ENCODE measurements around the gene ZDHHC13.

DNA sequence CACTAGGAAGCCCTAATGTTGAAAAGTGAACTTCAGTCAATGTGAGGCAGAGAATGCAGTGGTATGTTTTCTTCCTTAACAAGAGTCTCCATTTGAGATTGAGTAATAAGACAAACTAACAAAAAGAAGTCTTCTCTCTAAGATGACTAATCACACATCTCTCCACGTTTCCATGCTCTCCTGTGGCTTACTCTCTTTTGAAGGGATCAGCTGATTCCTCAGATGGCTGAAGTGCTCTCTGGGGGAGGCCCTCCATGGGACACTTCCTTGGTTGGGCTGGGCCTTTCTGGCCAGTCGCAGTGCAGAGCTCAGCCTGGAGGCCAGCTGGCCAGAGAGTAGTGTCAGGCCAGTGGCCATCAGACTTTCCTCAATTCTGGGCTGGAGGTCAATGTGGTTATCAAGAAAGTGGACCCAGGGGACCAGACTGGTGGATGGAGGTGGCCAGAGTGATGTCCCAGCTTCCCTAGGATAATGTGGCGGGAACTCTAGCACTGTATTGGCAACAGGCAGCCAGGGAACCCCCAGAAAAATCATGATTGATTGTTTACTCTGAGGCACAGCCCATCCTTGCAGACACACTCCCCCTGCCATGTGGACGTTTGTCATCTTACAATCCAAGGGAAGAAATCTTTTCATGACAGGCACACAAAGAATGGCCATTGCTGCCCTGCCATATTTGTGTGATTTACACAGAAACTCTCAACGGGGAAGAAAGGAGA lies 70.3 kb downstream of the ZDHHC13 start:
- no peak for TF ChIP-seq TAF1 (conservative IDR thresholded peaks at IDR 0.05)
- no peak for TF ChIP-seq CTCF (IDR thresholded peaks at IDR 0.05; ENCODE audit: low read depth, low read length, missing input control)
- TF ChIP-seq GABPA (IDR thresholded peaks at IDR 0.05 in 1 of 2, conservative IDR thresholded peaks at IDR 0.05 in 1 of 2), result no peak
